Measurements from ENCODE around the gene CDX1. TPM values are rescaled to one million over a fixed set of nuclear protein-coding genes. Genes with fewer than 3 reads are reported as not detected.

Gene CDX1
- total RNA-seq, 1 donor from 2014 or later = not detected

GRCh38 chr5:150172145-150172544 lies 5.6 kb downstream of the CDX1 start:
- Histone ChIP-seq H3K36me3 (ENCODE audit: control insufficient read depth, insufficient read depth, low read length) (no peaks in the 10 kb centered on the region), H3K4me3 (ENCODE audit: low read depth, low read length) (no peak overlapping the region), H3K27me3 (ENCODE audit: control insufficient read depth, insufficient read depth, low read length) (peaks cover 20% of the 10 kb centered on the region)
- FAIRE-seq (peak; percentile 86), DNase-seq (ENCODE audit: low read depth) (no peak)
- TF ChIP-seq, protein P1, sequence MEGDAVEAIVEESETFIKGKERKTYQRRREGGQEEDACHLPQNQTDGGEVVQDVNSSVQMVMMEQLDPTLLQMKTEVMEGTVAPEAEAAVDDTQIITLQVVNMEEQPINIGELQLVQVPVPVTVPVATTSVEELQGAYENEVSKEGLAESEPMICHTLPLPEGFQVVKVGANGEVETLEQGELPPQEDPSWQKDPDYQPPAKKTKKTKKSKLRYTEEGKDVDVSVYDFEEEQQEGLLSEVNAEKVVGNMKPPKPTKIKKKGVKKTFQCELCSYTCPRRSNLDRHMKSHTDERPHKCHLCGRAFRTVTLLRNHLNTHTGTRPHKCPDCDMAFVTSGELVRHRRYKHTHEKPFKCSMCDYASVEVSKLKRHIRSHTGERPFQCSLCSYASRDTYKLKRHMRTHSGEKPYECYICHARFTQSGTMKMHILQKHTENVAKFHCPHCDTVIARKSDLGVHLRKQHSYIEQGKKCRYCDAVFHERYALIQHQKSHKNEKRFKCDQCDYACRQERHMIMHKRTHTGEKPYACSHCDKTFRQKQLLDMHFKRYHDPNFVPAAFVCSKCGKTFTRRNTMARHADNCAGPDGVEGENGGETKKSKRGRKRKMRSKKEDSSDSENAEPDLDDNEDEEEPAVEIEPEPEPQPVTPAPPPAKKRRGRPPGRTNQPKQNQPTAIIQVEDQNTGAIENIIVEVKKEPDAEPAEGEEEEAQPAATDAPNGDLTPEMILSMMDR (IDR thresholded peaks at IDR 0.05; ENCODE audit: insufficient read depth, low read length, severe bottlenecking) = no peak

DNA sequence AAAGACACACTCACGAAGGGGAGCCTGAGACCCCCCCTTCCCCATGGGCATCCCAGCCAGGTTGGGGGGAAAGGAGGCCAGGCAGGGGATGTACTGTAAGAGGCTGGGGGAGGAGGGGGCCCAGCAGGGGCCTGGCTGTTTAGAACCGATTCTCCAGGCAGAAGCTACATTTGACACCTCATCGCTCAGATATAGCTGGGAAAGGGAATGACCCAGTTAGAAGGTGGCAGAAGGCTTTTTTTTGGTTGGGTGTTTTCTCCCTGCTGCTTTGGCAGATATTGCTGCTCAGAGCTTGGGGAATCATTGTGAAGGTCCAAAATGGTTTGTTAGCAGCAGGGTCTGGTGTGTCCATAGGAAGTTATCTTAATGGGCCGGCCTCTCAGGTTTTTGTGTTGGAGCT lies 6.0 kb downstream of the CDX1 start:
- DNase-seq (ENCODE audit: low read depth) = no peak

GRCh38 chr5:150173161-150173560 lies 6.6 kb downstream of the CDX1 start:
- TF ChIP-seq, protein P1 (IDR thresholded peaks at IDR 0.05; ENCODE audit: insufficient read depth, low read length, severe bottlenecking) = no peak
- Histone ChIP-seq H3K27me3 (ENCODE audit: control insufficient read depth, insufficient read depth, low read length) (peaks cover 11% of the 10 kb centered on the region), H3K4me3 (ENCODE audit: low read depth, low read length) (no peak overlapping the region), H3K36me3 (ENCODE audit: control insufficient read depth, insufficient read depth, low read length) (no peaks in the 10 kb centered on the region)
- FAIRE-seq (peak; percentile 55), DNase-seq (ENCODE audit: low read depth) (no peak)

More for the DNA sequence above, 6.0 kb downstream of the CDX1 start:
- FAIRE-seq = no peak
- H3K27me3 ChIP-seq (ENCODE audit: control insufficient read depth, insufficient read depth, low read length) = peaks cover 16% of the 10 kb centered on the region
- H3K36me3 ChIP-seq (ENCODE audit: control insufficient read depth, insufficient read depth, low read length) = no peaks in the 10 kb centered on the region
- TF ChIP-seq, protein P1 (IDR thresholded peaks at IDR 0.05; ENCODE audit: insufficient read depth, low read length, severe bottlenecking) = no peak
- H3K4me3 ChIP-seq (ENCODE audit: low read depth, low read length) = no peak overlapping the region

DNA sequence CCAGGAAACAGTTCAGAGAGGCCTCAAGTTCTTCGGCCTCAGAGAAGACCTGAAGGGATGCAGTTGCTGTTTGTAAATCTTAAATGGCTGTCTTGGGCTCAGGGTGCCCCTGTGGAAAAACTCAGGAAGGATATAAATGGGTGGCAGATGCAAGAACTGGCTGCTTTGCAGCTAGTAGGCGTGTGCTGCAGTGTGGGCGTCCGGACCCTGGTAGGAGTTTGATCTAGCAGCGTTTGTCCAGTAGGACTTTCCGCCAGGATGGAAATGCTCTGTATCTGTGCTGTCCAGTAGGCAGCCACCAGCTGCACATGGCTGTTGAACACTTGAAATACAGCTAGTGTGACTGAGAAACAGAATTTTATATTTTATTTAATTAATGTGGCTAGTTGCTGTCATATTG lies 7.7 kb downstream of the CDX1 start:
- Histone ChIP-seq H3K27me3 (ENCODE audit: control insufficient read depth, insufficient read depth, low read length) (peaks cover 7% of the 10 kb centered on the region), H3K36me3 (ENCODE audit: control insufficient read depth, insufficient read depth, low read length) (no peaks in the 10 kb centered on the region), H3K4me3 (ENCODE audit: low read depth, low read length) (no peak overlapping the region)
- FAIRE-seq (no peak), DNase-seq (ENCODE audit: low read depth) (no peak)
- TF ChIP-seq, protein P1 (IDR thresholded peaks at IDR 0.05; ENCODE audit: insufficient read depth, low read length, severe bottlenecking) = no peak

- DNase-seq (ENCODE audit: low read depth) (no peak), FAIRE-seq (no peak)
- Histone ChIP-seq H3K36me3 (ENCODE audit: control insufficient read depth, insufficient read depth, low read length) (no peaks in the 10 kb centered on the region), H3K27me3 (ENCODE audit: control insufficient read depth, insufficient read depth, low read length) (peaks cover under 1% of the 10 kb centered on the region), H3K4me3 (ENCODE audit: low read depth, low read length) (no peak overlapping the region)
- TF ChIP-seq, protein P1 (IDR thresholded peaks at IDR 0.05; ENCODE audit: insufficient read depth, low read length, severe bottlenecking) = no peak
Measured at GRCh38 chr5:150175076-150175475, 8.5 kb downstream of the CDX1 start.

DNA sequence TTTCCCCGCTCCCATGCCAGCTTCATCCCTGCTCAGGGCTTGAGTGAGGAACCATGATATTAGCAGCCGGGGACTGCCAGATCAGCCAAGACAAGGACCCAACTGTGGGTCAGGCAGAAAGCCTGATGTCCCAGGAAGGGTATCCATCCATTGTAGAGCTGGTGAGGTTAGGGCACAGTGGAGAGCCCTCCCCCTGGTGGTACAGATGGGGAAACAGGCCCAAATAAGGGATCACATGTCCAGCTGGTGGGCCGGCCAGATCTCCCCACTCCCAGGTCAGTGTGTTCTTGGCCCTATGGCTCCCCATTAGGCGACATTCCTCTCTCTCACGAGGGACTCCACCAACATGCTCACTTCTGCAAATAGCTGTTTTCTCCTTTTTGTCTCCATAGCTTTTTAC lies 9.0 kb downstream of the CDX1 start:
- Histone ChIP-seq H3K4me3 (ENCODE audit: low read depth, low read length) (no peak overlapping the region), H3K27me3 (ENCODE audit: control insufficient read depth, insufficient read depth, low read length) (no peaks in the 10 kb centered on the region), H3K36me3 (ENCODE audit: control insufficient read depth, insufficient read depth, low read length) (no peaks in the 10 kb centered on the region)
- DNase-seq (ENCODE audit: low read depth) (no peak), FAIRE-seq (no peak)
- TF ChIP-seq, protein P1 (IDR thresholded peaks at IDR 0.05; ENCODE audit: insufficient read depth, low read length, severe bottlenecking) = peak; percentile 59

Measured in bronchial epithelial cell (primary cell).